ENCODE results near the gene PROM1. TPM values are rescaled to one million over a fixed set of nuclear protein-coding genes. Genes with fewer than 3 reads are reported as not detected.
A peak's percentile ranks its signal among the peaks of the same experiment; 100 is the strongest.

The PROM1 gene
- polyA plus RNA-seq, 2 of the 4 experiments (the other 2 are of a cell fraction): 0.03 to 0.14 TPM

- 42% methylated on average over 2 of the region's 2 CpGs for WGBS (ENCODE audit: missing lambda C conversion rate)
- Histone ChIP-seq H3K4me1 (no peaks in the 10 kb centered on the region), H3K27ac (no peak overlapping the region), H3K4me2 (no peak overlapping the region), H3K4me3 (no peak overlapping the region), H3K9me3 (no peaks in the 10 kb centered on the region)
- DNase-seq (ENCODE audit: low read depth in 1 of 2, low spot score in 1 of 2) (no peak), ATAC-seq (no peak), FAIRE-seq (no peak)
- TF ChIP-seq FOSB (CRISPR knock-in tag; IDR thresholded peaks at IDR 0.05) (no peak), HDAC2 (IDR thresholded peaks at IDR 0.05) (no peak), NPAS2 (CRISPR knock-in tag; IDR thresholded peaks at IDR 0.05; ENCODE audit: borderline replicate concordance) (no peak), EHF (CRISPR knock-in tag; IDR thresholded peaks at IDR 0.05) (no peak), RCOR1 (IDR thresholded peaks at IDR 0.05; ENCODE audit: low read depth, low read length) (no peak)
- POLR2A ChIA-PET: no interaction called here
- CTCF ChIA-PET: no interaction called here
These were observed 32.7 kb downstream of the PROM1 start for GRCh38 chr4:16051132-16051531.

GRCh38 chr4:16050669-16051068, 33.2 kb downstream of the PROM1 start:
- DNase-seq (ENCODE audit: low read depth in 1 of 2, low spot score in 1 of 2) (no peak), ATAC-seq (no peak), FAIRE-seq (no peak)
- Histone ChIP-seq H3K27ac (no peak overlapping the region), H3K4me1 (no peaks in the 10 kb centered on the region), H3K9me3 (no peaks in the 10 kb centered on the region), H3K4me2 (no peak overlapping the region), H3K4me3 (no peak overlapping the region)
- ChIA-PET CTCF (no interaction called here), POLR2A (no interaction called here)
- TF ChIP-seq CHD4 (IDR thresholded peaks at IDR 0.05; ENCODE audit: borderline replicate concordance) (no peak), FOSL2 (IDR thresholded peaks at IDR 0.05) (no peak), FOSL2 (CRISPR knock-in tag; IDR thresholded peaks at IDR 0.05) (no peak), MAFK (IDR thresholded peaks at IDR 0.05; ENCODE audit: partially characterized antibody) (peak; percentile 62)
- WGBS (ENCODE audit: missing lambda C conversion rate): 3% methylated on average over 1 of the region's 1 CpG

GRCh38 chr4:16048619-16049419, 35.0 kb downstream of the PROM1 start:
- POLR2A ChIA-PET: no interaction called here
- H3K9me3 ChIP-seq: no peaks in the 10 kb centered on the region
- H3K4me2 ChIP-seq: no peak overlapping the region
- no peak for DNase-seq (ENCODE audit: low read depth in 1 of 2, low spot score in 1 of 2)
- H3K4me1 ChIP-seq: no peaks in the 10 kb centered on the region
- no peak for FAIRE-seq
- H3K4me3 ChIP-seq: no peak overlapping the region
- ATAC-seq: no peak
- TF ChIP-seq ZFP36 (IDR thresholded peaks at IDR 0.05; ENCODE audit: borderline replicate concordance, partially characterized antibody) (no peak), NPAS2 (CRISPR knock-in tag; IDR thresholded peaks at IDR 0.05; ENCODE audit: borderline replicate concordance) (no peak), JUN (IDR thresholded peaks at IDR 0.05) (no peak)
- no peak overlapping the region for H3K27ac ChIP-seq
- CTCF ChIA-PET: no interaction called here
- WGBS (ENCODE audit: missing lambda C conversion rate): 77% methylated on average over 10 of the region's 15 CpGs

GRCh38 chr4:16045687-16046086, 38.1 kb downstream of the PROM1 start:
- H3K4me2 ChIP-seq: no peak overlapping the region
- TF ChIP-seq TFCP2L1 (CRISPR knock-in tag; IDR thresholded peaks at IDR 0.05) (no peak), JUN (IDR thresholded peaks at IDR 0.05) (no peak), SREBF2 (IDR thresholded peaks at IDR 0.05) (no peak), ELK1 (IDR thresholded peaks at IDR 0.05; ENCODE audit: low read depth, low read length) (no peak), FOXS1 (CRISPR knock-in tag; IDR thresholded peaks at IDR 0.05) (no peak), HOXB13 (CRISPR knock-in tag; IDR thresholded peaks at IDR 0.05; ENCODE audit: low read depth) (no peak), TP53 (CRISPR knock-in tag; IDR thresholded peaks at IDR 0.05) (no peak), MAX (IDR thresholded peaks at IDR 0.05) (no peak), MAFK (IDR thresholded peaks at IDR 0.05; ENCODE audit: partially characterized antibody) (no peak), JUNB (IDR thresholded peaks at IDR 0.05) (no peak), ZSCAN20 (CRISPR knock-in tag; IDR thresholded peaks at IDR 0.05) (no peak)
- no peak for DNase-seq (ENCODE audit: low read depth in 1 of 2, low spot score in 1 of 2)
- POLR2A ChIA-PET: no interaction called here
- no peak overlapping the region for H3K27ac ChIP-seq
- no peak for ATAC-seq
- CTCF ChIA-PET: interaction anchor here (0.8 kb wide), 1 partner anchor 219 kb away, joined by 3 read pairs; no protein-coding TSS in a partner anchor
- no peak for FAIRE-seq
- H3K9me3 ChIP-seq: no peaks in the 10 kb centered on the region
- no peak overlapping the region for H3K4me3 ChIP-seq
- WGBS (ENCODE audit: missing lambda C conversion rate): 91% methylated on average over 1 of the region's 1 CpG
- no peaks in the 10 kb centered on the region for H3K4me1 ChIP-seq
